RWPE1 (cell line): ENCODE results near the gene ETFB.
"Not testable (repeated sequence)": the region's sequence is repeated elsewhere in the genome, so short reads cannot be mapped to it uniquely, and the experiment has no call there.

Experiments
- CTCF ChIA-PET: fragments of 350-600 bp; sonication (Branson Sonifier 250); formaldehyde crosslinking; extraction: SDS; loops from one replicate; lab custom pipeline; 2021; lab: Yijun Ruan, JAX
- POLR2A ChIA-PET: fragments of 400-600 bp; formaldehyde crosslinking; extraction: SDS; loops from one replicate; lab custom pipeline; 2020; ENCODE audit warnings: antibody characterized with exemption; ENCODE audit not compliant: low non-redundant PET; lab: Yijun Ruan, JAX
- DNase-seq: peaks from one replicate; pipeline ENCODE4 v3.0.0; 2012; ENCODE audit warnings: low spot score
- H3K27ac ChIP-seq: fragments of 450-650 bp; 2 replicates; pipeline ENCODE4 v1.5.1; 2017
- TF ChIP-seq, protein P1 (sequence below): fragments of 450-650 bp; conservative IDR thresholded peaks from 2 replicates; pipeline ENCODE4 v1.5.1; 2017; ENCODE audit warnings: low read depth, mild to moderate bottlenecking

Gene ETFB

GRCh38 chr19:51365965-51366388 lies at the start of gene ETFB:
ETFB (minus strand) TSS chr19:51366388; CDS start chr19:51366326, 62 bp downstream.
- peak within 1 kb of the TSS; percentile 93 for H3K27ac ChIP-seq
- TF ChIP-seq, protein P1, sequence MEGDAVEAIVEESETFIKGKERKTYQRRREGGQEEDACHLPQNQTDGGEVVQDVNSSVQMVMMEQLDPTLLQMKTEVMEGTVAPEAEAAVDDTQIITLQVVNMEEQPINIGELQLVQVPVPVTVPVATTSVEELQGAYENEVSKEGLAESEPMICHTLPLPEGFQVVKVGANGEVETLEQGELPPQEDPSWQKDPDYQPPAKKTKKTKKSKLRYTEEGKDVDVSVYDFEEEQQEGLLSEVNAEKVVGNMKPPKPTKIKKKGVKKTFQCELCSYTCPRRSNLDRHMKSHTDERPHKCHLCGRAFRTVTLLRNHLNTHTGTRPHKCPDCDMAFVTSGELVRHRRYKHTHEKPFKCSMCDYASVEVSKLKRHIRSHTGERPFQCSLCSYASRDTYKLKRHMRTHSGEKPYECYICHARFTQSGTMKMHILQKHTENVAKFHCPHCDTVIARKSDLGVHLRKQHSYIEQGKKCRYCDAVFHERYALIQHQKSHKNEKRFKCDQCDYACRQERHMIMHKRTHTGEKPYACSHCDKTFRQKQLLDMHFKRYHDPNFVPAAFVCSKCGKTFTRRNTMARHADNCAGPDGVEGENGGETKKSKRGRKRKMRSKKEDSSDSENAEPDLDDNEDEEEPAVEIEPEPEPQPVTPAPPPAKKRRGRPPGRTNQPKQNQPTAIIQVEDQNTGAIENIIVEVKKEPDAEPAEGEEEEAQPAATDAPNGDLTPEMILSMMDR, result no peak
- ChIA-PET CTCF (interaction anchor here (0.7 kb wide), 1 partner anchor 57 kb away, joined by 3 read pairs; no protein-coding TSS in a partner anchor), POLR2A (interaction anchor here (1.1 kb wide), 1 partner anchor 27 kb away, joined by 4 read pairs; no protein-coding TSS in a partner anchor)
- no peak for DNase-seq

DNA sequence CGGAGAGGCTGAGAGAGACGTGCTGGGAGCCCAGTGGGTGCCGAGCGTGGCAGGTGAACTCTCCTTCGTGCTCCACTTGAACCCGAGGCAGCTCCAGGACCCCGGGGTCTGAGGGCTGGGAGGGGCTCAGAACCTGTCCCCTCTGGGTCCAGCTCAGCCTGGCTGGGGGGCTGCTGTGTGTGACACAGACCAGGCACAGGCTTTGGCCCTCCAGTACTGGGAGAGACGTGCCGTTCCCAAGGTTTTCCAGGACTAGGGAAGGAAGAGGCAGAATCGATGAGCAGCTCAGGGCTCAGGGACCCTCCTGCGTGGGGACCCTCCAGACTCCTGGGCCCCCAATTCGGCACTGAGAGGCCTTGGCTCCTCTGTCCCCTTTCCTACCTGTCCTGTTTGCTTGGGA lies 49.0 kb upstream of the ETFB start:
- no peak overlapping the region for H3K27ac ChIP-seq
- CTCF ChIA-PET, result no interaction called here
- DNase-seq, result no peak
- POLR2A ChIA-PET, result no interaction called here
- TF ChIP-seq, protein P1, result no peak

GRCh38 chr19:51410950-51411748 lies 45.0 kb upstream of the ETFB start:
- TF ChIP-seq, protein P1, result no peak
- no peak overlapping the region for H3K27ac ChIP-seq
- ChIA-PET POLR2A (no interaction called here), CTCF (interaction anchor here (0.7 kb wide), 2 partner anchors 55 to 184 kb away, joined by 3 to 7 read pairs; no protein-coding TSS in a partner anchor)
- DNase-seq, result no peak

- peak; percentile 39 for DNase-seq
- TF ChIP-seq, protein P1, result no peak
- H3K27ac ChIP-seq, result no peak overlapping the region
- ChIA-PET CTCF (interaction anchor here (0.6 kb wide), 1 partner anchor 8 kb away, joined by 3 read pairs; no protein-coding TSS in a partner anchor), POLR2A (no interaction called here)
Observed at GRCh38 chr19:51407511-51408131, 41.4 kb upstream of the ETFB start.

DNA sequence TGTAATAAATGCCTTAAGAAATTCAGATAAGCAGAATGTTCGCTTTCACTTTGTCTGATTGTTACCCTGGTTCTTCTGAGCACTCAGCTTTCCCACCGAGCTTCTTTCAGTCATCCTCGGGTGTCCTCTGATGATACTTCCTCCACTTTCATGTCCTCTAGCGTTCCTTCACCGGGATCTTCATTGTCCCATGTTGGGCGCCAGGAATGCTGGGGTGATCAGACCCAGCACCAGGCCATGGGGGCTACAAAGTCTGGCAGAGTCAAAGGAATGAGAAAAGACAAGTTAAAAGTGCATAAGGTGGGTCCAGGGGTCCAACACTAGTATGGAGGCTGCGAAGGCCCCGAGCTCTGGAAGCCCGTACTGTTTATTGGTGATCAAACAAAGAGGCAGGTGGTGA lies 35.9 kb upstream of the ETFB start:
- ChIA-PET CTCF (interaction anchor here (1.5 kb wide), 1 partner anchor 19 kb away, joined by 3 read pairs; no protein-coding TSS in a partner anchor), POLR2A (interaction anchor here (0.6 kb wide), 1 partner anchor 414 kb away, joined by 6 read pairs; no protein-coding TSS in a partner anchor)
- H3K27ac ChIP-seq, result no peak overlapping the region
- DNase-seq, result no peak
- TF ChIP-seq, protein P1, result no peak

DNA sequence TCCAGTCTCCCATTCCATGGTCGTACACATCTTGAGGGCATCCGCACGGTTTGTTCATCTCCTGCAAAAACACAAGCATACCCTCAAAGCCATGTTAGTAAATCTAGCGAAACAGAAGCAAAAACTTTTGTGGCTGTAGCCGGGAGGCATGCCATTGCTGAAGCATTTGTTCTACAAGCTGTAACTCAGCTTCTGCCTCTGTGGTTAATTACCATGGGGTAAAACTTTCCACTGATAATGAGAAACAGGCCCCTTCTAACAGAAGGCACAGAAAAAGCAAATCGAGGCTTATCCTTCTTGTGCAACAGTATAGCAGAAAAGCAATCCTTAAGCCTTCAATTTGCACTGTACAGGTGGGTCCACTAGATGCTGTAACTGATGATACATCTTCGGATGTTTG lies 33.7 kb upstream of the ETFB start:
- H3K27ac ChIP-seq, result not testable (repeated sequence)

More for the DNA sequence above, 33.7 kb upstream of the ETFB start:
- CTCF ChIA-PET, result interaction anchor here (0.7 kb wide), 1 partner anchor 8 kb away, joined by 3 read pairs; no protein-coding TSS in a partner anchor
- POLR2A ChIA-PET, DNase-seq: not testable (repeated sequence)
